Dermis microvascular lymphatic vessel endothelial cell (primary cell): ENCODE results near the gene MTMR10. TPM values are rescaled to one million over a fixed set of nuclear protein-coding genes. Genes with fewer than 3 reads are reported as not detected.

ENCODE experiments used
- DNase-seq, 2 donors: peaks; one replicate each; pipeline versions ENCODE4 v3.0.0 to v3.0.0-alpha.2; 2010; ENCODE audit warnings: low read depth in 2 of 2
- total RNA-seq: library from RNA; depleted of rRNA; stranded (reverse); fragments of >200 nt; gene quantifications from 2 replicates; pipeline ENCODE4 v1.2.1, GENCODE V29; 2014

MTMR10 gene
- total RNA-seq, 1 donor from 2014 or later = 20.0 TPM

DNA sequence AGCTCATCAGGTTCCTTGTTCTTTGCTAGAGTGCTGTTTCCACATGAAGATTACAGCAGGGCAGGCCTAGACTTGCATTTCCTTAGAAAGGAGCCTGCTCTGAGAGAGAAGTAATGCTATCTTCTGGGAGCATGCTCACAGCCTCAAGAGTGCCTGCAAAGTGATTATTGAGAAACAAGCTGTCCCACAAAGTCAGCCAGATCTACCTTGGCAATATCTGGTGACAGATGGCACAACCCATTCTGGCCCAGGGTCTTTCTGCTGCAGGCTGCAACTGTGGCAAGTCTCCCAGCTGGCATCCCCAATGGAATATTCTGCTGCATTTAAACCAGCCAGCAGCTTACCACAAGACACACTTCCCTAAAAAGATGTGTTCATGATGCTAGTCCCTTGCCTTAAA lies 29.3 kb downstream of the MTMR10 start:
- no peak for DNase-seq

DNA sequence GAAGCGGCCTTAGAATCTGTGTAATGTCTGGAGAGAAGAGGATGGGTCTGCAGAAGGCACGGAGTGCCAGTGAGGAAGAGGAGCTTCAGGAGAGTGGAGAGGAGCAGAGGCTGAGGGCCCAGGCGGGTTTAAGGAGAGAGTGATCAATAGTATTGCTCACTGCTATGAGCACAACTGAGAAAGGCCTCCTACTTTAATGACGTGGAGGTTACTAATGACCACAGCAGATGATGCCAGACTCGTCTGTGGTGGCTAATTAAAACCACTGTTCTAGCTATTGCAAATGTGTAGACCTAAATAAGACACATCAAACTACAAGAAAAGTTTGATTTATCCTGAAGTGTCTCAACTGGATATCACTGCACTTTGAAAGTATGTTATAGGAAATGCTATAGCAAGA lies 33.2 kb downstream of the MTMR10 start:
- no peak for DNase-seq

- no peak for DNase-seq
Observed at GRCh38 chr15:30956216-30957124, 35.0 kb downstream of the MTMR10 start.

- DNase-seq = no peak
Observed at GRCh38 chr15:30954674-30955073, 36.8 kb downstream of the MTMR10 start.

GRCh38 chr15:30953731-30954378 lies 37.6 kb downstream of the MTMR10 start:
- DNase-seq = peak in 1 of 2 donors; percentile 46

- DNase-seq = no peak
Observed at GRCh38 chr15:30953183-30953582, 38.2 kb downstream of the MTMR10 start.

DNA sequence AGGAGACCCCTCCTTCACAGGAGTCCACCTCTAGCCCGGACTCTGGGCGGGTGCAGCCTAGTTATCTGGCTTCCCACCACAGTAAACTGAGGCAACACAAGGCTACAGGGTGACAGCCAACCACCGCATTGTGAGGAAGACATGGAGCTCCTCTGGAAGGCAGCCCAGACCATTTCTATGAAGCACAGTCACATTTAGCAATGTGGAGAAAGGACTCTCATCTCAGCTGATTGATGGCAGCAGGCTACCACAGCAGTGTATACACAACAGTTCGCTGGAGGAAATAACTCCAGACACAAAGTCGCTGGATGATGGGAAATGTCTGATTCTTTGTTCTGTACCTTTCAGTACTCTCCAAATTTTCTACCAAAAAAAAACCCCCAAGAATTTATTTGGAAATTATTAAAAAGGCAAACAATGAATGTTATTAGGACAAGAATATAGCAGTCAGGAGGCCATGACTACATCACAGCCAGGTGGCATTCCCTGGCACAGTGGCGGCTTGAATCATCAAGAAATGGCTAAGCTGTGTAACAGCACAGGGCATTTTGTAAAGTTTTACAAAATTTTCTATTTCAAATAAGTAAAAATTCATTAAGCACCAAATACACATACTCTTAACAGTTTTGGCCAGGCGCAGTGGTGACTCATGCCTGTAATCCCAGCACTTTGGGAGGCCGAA lies 47.6 kb downstream of the MTMR10 start:
- DNase-seq = no peak

GRCh38 chr15:30941520-30941919 lies 49.9 kb downstream of the MTMR10 start:
- DNase-seq = no peak

DNA sequence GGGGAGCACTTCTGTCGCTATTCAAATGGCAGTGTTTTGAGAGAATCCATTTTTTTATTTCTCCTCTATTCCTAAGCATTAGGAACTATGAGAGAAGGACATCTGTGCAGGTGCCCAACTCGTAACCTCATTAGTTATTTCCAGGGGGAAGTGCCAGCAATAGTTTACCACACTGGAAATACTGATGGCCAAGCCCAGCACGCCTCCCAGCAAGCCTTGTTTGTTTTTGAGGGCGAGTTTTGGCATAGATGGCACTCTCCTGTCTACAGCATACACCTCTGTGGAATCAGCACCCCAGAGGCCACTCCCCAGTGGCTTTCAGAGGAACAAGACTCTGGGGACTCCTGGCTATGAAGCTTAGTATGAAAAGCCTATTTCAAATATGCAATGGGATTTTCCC lies 51.1 kb downstream of the MTMR10 start:
- no peak for DNase-seq

- DNase-seq = no peak
Observed at GRCh38 chr15:30939161-30939560, 52.3 kb downstream of the MTMR10 start.

DNA sequence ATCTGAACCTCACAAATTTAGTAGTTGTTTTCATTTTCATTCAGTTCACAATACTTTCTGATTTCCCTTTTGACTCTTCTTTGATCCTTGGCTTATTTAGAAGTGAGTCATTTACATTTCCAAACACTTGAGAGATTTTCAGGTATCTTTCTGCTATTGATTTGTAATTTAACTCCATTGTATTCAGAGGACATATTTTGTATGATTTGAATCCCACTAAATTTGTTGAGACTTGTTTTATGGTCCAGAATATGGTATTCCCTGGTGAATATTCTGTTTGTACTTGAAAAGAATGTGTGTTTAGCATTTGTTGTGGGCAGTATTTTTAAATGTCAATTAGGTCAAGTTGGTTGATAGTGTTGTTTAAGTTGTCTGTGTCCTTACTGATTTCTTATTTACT lies 58.1 kb downstream of the MTMR10 start:
- DNase-seq = no peak

GRCh38 chr15:30930422-30930821 lies 61.0 kb downstream of the MTMR10 start:
- DNase-seq = no peak

- DNase-seq = no peak
Observed at GRCh38 chr15:30929982-30930381, 61.4 kb downstream of the MTMR10 start.

DNA sequence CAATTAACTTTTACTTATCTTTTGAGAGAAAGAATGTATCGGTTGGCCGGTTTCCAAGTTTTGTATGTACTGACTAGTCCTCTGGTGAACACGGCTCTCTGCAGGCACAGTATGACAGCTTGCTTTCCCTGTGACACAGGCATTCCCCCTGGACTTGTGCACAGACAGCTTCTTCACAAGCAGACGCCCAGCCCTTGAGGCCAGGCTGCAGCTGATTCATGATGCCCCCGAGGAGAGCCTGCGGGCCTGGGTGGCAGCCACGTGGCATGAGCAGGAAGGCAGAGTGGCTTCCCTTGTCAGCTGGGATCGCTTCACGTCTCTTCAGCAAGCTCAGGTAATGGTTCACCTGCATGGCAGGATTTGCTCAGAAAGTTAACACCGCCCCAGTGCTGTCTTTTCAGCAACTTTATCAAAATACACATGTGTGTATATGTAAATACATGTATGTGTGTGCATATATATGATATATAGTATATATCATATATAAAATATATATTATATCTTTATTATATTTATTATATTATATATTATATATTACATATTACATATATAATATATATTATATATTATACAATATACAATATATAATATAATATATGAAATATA lies 62.3 kb downstream of the MTMR10 start:
- no peak for DNase-seq

DNA sequence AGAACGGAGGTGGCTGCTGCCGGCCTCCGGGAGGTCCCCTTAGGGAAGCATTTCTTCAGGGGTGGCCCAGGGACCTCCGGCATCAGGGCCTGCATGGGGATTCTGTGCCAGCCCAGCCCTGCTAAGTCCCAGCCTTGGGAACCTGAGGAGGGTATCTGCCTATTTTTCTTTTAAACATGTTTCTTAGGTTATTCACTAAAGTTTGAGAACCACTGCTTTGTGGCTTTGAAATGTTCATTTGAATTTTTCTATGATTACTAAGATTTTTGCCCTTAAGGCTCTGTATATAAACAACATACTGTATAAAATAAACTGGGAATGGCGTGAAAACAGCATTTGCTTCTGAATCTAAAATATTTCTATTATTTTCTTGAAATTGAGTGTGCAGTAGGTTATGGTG lies 63.4 kb downstream of the MTMR10 start:
- no peak for DNase-seq

GRCh38 chr15:30927148-30927761 lies 64.2 kb downstream of the MTMR10 start:
- no peak for DNase-seq

GRCh38 chr15:30926161-30926560 lies 65.3 kb downstream of the MTMR10 start:
- no peak for DNase-seq

DNA sequence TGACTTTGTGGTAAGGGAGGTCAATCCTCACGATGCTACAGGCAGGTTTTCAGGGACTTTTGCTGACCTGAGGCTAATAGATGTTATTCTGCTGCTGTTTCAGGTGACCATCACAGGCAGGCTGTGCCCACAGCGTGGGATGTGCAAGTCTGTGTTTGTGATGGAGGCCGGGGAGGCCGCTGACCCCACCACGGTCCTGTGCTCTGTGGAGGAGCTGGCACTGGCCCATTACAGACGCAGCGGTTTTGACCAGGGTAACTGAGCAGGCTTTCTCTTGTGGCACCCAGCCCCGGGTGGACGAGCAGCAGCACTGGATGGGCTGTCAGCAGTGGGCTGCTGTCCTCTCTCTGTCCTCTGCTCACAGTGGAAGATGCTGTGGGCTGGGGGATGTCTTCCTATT lies 65.7 kb downstream of the MTMR10 start:
- no peak for DNase-seq

DNA sequence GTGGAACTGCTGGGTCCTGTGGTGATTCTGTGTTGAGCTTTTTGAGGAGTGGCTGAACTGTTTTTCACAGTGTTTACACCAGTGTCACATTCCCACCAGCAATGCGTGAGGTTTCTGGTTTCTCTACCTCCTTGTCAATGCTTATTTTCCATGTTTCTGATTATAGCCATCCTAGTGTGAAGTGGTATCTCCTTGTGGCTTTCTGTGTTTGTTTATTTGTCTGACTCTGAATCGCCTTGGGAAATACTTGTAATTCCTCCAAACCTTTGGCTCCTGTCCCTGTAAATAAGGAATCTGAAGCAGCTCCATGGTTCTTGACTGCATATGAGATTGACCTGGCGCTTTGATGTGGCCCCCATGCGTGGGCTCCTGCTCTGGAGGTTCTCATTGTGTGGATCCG lies 67.1 kb downstream of the MTMR10 start:
- no peak for DNase-seq

DNA sequence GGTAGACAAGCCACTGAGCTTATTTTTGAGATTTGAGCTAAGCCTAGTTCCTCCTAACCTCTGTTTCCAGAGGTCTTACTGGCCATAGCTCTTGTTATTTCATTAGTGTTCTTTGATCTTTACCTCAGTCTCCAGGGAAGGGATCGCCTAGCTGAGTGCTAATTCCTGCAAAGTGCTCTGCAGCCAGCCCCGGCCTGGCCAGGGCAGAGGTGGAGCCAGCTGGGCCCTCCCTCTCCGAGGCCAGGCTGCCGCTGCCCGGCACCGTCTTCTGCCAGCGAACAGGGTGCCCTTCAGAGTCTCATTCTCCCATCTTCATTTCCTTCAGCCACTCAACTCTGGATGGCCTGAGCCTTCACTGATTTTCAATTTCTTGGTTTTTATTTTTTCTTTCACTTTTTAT lies 68.0 kb downstream of the MTMR10 start:
- peak in 1 of 2 donors; percentile 19 for DNase-seq

DNA sequence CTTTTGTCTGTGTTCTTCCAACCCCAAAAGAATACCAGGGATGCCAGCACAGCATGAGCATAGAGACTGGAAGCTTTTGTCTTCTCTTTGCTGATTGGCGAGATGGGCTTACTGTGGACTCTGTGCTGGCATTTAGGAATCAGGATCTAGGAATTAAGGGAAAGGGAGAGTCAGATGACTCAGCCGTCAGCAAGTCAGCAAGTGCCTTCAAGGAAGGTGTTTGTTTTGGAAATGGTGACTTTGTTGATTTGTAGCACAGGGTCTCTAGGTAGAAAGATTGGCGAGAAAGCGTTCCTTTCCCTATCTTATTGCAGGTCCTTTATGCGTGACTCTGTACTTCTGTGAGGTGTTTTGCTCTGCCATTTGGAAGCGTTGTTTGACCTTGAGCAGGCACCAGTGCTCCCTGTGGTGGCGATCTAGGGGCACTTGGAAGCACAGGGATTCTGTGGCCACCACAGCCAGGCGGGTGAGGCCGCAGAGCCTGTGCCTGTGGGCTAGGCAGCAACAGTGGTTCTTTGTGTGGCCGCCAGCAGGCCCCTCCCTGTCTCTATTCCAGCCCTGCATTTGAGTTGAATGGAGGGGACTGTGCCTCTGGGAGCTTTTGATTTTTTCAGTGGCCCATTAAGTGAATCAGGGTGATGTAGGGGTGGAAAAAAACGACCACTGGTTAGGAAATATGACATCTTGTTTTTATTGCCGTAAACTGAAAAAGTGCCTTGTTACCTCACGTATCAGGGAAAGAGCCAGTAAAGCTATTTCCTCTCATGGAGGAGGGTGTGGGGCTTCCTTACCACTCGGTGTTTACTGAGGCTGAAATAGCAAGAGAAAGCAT lies 68.7 kb downstream of the MTMR10 start:
- DNase-seq = peak; percentile 42 to 65
